Measurements from ENCODE around the gene KIAA1958.

DNA sequence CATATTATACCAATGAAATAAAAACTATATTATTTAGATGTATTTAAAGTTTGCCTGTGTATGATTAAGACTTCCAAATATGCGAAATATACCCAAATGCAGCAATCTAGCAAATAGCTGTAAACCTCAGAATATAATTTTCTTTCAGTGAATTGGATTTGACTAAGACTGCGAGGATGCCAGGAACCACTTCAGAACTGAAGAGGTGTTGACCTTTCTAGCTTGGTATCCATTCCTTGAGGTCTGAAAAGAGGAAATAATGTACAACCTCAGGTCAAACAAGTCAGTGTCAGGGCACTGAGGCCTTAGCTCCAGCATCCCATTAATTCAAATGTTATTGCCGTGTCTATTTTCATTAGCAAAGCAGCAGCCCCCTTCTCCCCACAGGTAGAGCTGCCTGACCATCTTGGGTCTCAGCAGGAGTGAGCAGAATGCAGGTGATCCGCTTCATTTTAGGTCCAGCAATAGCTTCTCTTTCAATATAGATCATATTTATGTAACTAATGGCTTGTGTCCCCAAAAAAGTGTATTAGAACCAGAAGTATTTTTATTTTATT is 100.0 kb downstream of the KIAA1958 start:
- TF ChIP-seq CTCF (IDR thresholded peaks at IDR 0.05) (no peak), POLR2A (IDR thresholded peaks at IDR 0.05) (no peak)

Data from Peyer's patch (tissue), 4 donors.